ENCODE measurements around the gene PDXP.

The PDXP gene

DNA sequence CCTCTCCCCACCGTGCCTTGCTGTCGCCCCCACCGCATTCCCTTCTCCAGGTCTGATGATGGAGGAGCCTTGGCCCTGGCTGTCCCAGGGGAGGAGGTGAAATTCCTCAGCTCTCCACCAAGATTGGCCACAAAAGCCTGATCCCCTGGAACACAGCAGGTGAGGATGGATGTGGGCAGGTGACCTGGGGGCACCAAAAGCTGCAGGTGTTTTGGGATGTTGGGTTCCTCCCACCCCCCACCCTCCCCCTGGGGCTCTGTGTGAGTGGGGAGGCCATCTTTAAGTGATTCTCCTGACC lies 39.0 kb downstream of the PDXP start:
- DNase-seq (ENCODE audit: low spot score): no peak
- TF ChIP-seq, protein P1, sequence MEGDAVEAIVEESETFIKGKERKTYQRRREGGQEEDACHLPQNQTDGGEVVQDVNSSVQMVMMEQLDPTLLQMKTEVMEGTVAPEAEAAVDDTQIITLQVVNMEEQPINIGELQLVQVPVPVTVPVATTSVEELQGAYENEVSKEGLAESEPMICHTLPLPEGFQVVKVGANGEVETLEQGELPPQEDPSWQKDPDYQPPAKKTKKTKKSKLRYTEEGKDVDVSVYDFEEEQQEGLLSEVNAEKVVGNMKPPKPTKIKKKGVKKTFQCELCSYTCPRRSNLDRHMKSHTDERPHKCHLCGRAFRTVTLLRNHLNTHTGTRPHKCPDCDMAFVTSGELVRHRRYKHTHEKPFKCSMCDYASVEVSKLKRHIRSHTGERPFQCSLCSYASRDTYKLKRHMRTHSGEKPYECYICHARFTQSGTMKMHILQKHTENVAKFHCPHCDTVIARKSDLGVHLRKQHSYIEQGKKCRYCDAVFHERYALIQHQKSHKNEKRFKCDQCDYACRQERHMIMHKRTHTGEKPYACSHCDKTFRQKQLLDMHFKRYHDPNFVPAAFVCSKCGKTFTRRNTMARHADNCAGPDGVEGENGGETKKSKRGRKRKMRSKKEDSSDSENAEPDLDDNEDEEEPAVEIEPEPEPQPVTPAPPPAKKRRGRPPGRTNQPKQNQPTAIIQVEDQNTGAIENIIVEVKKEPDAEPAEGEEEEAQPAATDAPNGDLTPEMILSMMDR (IDR thresholded peaks at IDR 0.05; ENCODE audit: extremely low read depth, insufficient read depth, missing control alignments): no peak
- in situ Hi-C loops (cut with MboI; ENCODE audit: low pct_unique_long_range_greater_than_20kb, low sequenced_read_pairs, unreplicated experiment): no loop called here

DNA sequence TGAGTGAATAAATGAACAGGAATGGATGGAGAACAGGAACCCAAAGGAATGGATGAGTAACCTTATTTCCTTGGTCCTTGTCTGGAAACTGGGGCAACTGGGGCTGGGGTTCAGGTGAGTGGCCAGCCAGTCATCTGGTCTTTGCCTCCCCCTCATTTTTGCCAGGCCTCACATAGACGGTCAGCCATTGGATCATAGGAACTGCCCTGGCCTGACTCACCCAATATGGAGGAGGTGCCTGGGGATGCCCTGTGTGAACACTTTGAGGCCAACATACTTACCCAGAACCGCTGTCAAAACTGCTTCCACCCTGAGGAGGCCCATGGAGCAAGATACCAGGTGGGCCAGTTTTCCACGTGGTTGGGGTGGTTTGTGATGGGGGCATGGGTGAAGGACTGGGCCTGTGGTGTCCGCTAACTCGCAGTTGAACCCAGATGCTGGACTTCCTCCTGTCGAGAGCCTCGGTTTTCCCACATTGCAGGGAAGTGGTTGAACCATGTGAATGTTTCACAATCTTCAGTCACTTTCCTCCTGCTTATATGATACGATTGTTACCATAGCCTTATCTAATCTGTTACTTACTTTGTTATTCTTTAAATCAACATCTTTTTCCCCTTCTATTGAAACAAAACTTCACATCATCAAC lies 42.7 kb downstream of the PDXP start:
- TF ChIP-seq, protein P1 (IDR thresholded peaks at IDR 0.05; ENCODE audit: extremely low read depth, insufficient read depth, missing control alignments): no peak
- in situ Hi-C loops (cut with MboI; ENCODE audit: low pct_unique_long_range_greater_than_20kb, low sequenced_read_pairs, unreplicated experiment): no loop called here
- DNase-seq (ENCODE audit: low spot score): no peak

DNA sequence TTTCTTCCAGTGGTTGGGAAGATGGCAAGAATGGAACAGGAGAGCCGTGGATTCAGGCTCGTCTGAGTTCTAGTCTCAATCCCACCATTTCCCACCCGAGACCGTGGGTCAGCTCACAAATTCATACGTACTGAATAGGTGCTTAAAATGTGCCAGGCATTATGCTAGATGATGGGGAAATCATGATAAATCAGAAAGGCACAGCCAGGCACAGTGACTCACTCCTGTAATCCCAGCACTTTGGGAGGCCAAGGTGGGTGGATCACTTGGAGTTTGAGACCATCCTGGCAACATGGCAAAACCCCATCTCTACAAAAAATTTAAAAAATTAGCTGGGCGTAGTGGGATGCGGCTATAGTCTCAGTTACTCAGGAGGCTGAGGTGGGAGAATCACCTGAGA lies 45.4 kb downstream of the PDXP start:
- in situ Hi-C loops (cut with MboI; ENCODE audit: low pct_unique_long_range_greater_than_20kb, low sequenced_read_pairs, unreplicated experiment): no loop called here
- TF ChIP-seq, protein P1 (IDR thresholded peaks at IDR 0.05; ENCODE audit: extremely low read depth, insufficient read depth, missing control alignments): no peak
- DNase-seq (ENCODE audit: low spot score): no peak

DNA sequence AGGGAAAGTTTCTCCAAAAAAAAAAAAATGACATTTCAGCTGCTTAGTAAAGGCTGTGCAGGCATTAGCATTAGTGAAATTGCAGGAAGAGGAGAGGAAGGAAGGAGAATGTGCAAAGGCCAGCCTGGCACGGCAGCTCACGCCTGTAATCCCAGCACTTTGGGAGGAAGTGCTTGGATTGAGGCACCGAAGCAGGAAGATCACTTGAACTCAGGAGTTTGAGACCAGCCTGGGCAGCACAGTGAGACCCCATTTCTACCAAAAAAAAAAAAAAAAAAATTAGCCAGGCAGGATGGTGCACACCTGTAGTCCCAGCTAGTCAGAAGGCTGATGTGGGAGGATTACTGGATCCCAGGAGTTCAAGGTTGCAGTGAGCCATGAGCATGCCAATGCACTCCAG lies 46.1 kb downstream of the PDXP start:
- DNase-seq (ENCODE audit: low spot score): no peak
- in situ Hi-C loops (cut with MboI; ENCODE audit: low pct_unique_long_range_greater_than_20kb, low sequenced_read_pairs, unreplicated experiment): no loop called here
- TF ChIP-seq, protein P1 (IDR thresholded peaks at IDR 0.05; ENCODE audit: extremely low read depth, insufficient read depth, missing control alignments): no peak

DNA sequence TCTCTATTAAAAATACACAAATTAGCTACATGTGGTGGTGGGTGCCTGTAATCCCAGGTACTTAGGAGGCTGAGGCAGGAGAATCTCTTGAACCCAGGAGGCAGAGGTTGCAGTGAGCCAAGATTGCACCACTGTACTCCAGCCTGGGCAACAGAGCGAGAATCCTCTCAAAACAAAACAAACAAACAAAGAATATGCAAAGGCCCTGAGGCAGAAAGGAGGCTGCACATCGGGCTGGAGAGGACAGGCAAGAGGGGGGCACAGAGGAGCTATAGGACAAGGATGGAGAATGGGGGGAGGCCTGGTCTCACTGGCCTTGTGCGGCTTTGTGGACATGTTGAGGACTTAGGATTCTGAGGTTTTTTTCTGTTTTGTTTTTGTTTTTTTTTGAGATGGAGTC lies 46.7 kb downstream of the PDXP start:
- in situ Hi-C loops (cut with MboI; ENCODE audit: low pct_unique_long_range_greater_than_20kb, low sequenced_read_pairs, unreplicated experiment): no loop called here
- TF ChIP-seq, protein P1 (IDR thresholded peaks at IDR 0.05; ENCODE audit: extremely low read depth, insufficient read depth, missing control alignments): no peak
- no peak for DNase-seq (ENCODE audit: low spot score)

DNA sequence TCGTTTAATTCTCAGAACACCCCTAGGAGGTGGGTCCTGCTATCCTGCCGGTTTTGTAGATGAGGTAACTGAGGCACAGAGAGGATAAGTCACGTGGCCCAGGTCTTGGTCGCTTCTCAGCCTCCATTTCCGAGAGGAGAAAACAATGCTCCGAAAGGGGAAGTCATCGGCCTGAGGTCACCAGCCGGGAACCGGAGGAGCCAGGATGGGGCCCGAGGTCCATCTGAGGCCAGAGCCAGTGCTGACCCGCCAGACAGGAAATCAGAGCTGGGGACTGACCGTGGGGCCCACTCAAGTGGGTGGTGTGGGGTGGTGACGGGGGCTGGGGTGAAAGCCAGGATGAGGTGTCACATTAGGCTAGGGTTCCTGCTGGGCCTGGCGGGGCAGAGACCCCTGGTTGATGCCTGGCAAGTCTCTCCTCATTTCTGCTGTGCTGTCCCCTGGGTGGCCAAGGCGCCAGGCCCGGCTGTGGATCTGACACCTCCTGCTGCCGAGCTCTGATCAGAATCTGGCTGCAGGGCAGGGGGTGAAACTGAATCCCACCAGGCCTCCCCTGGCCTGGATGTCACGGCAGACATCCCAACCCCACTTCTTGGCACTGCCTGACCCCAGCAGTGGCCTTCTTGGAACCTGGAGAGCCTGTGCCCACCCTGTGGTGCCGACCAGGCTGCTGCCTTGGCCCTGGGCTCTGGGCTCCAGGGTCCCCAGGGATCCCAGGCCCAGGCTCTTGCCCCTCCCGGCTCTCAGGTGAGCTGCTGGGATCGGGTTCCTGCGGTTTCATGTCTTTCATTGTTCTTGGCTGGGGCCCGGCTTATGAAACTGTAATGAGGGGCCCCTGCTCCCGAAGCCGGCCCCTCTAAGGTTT lies 50.3 kb downstream of the PDXP start:
- in situ Hi-C loops (cut with MboI; ENCODE audit: low pct_unique_long_range_greater_than_20kb, low sequenced_read_pairs, unreplicated experiment): no loop called here
- no peak for DNase-seq (ENCODE audit: low spot score)
- TF ChIP-seq, protein P1 (IDR thresholded peaks at IDR 0.05; ENCODE audit: extremely low read depth, insufficient read depth, missing control alignments): no peak
